Mesenchymal stem cell (in vitro differentiated cells and primary cell): ENCODE measurements around the gene HSPA9. TPM values are rescaled to one million over a fixed set of nuclear protein-coding genes. Genes with fewer than 3 reads are reported as not detected.
A peak's percentile ranks its signal among the peaks of the same experiment; 100 is the strongest.
"Not testable (repeated sequence)": the region's sequence is repeated elsewhere in the genome, so short reads cannot be mapped to it uniquely, and the experiment has no call there.

Experiments used
- DNase-seq: peaks from one replicate; pipeline ENCODE4 v3.0.0-alpha.2; 2013
- H2AFZ ChIP-seq: one replicate; pipeline ENCODE4 v1.6.1; 2013; ENCODE audit warnings: low read depth, mild to moderate bottlenecking, control low read depth, inconsistent platforms, low read length, moderate library complexity
- H2AK5ac ChIP-seq: 2 replicates; pipeline ENCODE4 v1.6.1; 2013; ENCODE audit warnings: low read length, moderate library complexity, mild to moderate bottlenecking, inconsistent platforms; ENCODE audit not compliant: severe bottlenecking
- H2BK120ac ChIP-seq: one replicate; pipeline ENCODE4 v1.6.1; 2013; ENCODE audit warnings: low read depth, mild to moderate bottlenecking, inconsistent platforms, low read length, moderate library complexity
- H2BK12ac ChIP-seq, 2 experiments: one replicate each; pipeline ENCODE4 v1.6.1; 2013; ENCODE audit warnings: inconsistent platforms in 2 of 2, low read length in 2 of 2, mild to moderate bottlenecking in 2 of 2, moderate library complexity in 2 of 2, control low read depth in 1 of 2
- H2BK15ac ChIP-seq: one replicate; pipeline ENCODE4 v1.6.1; 2013; ENCODE audit warnings: mild to moderate bottlenecking, low read depth, inconsistent platforms; ENCODE audit not compliant: poor library complexity, severe bottlenecking
- H2BK5ac ChIP-seq: 2 replicates; pipeline ENCODE4 v1.6.1; 2013; ENCODE audit warnings: low read depth, mild to moderate bottlenecking, low read length, control low read depth, inconsistent platforms; ENCODE audit not compliant: poor library complexity, severe bottlenecking
- H3K14ac ChIP-seq, 2 experiments: one replicate each; pipeline ENCODE4 v1.6.1; 2013; ENCODE audit warnings: inconsistent platforms in 2 of 2, low read length in 2 of 2, control low read depth in 1 of 2, mild to moderate bottlenecking in 1 of 2, moderate library complexity in 1 of 2
- H3K18ac ChIP-seq, 2 experiments: one replicate each; pipeline ENCODE4 v1.6.1; 2013; ENCODE audit warnings: inconsistent platforms in 2 of 2, low read length in 2 of 2, control low read depth in 1 of 2, low read depth in 1 of 2, mild to moderate bottlenecking in 1 of 2
- H3K23ac ChIP-seq, 2 experiments: one replicate each; pipeline ENCODE4 v1.6.1; 2013; ENCODE audit warnings: inconsistent platforms in 2 of 2, low read length in 2 of 2, mild to moderate bottlenecking in 2 of 2, moderate library complexity in 2 of 2, control low read depth in 1 of 2
- H3K27ac ChIP-seq: 2 replicates; pipeline ENCODE4 v1.5.1; 2013; ENCODE audit warnings: mild to moderate bottlenecking, moderate library complexity, low read length, control low read depth, inconsistent platforms; ENCODE audit not compliant: poor library complexity, severe bottlenecking
- H3K27me3 ChIP-seq, 2 experiments: 2 replicates each; pipeline versions ENCODE4 v1.6.1 to v1.7.0; 2013; ENCODE audit warnings: low read length in 2 of 2, mild to moderate bottlenecking in 2 of 2, moderate library complexity in 2 of 2, control low read depth in 1 of 2, inconsistent platforms in 1 of 2; ENCODE audit not compliant: control insufficient read depth in 1 of 2, insufficient read depth in 1 of 2
- H3K36me3 ChIP-seq, 2 experiments: 2 replicates each; pipeline versions ENCODE4 v1.6.1 to v1.7.0; 2013; ENCODE audit warnings: low read length in 2 of 2, control low read depth in 1 of 2, inconsistent platforms in 1 of 2, low read depth in 1 of 2, mild to moderate bottlenecking in 1 of 2; ENCODE audit not compliant: insufficient read depth in 2 of 2, control insufficient read depth in 1 of 2
- H3K4ac ChIP-seq, 2 experiments: one replicate each; pipeline ENCODE4 v1.6.1; 2013; ENCODE audit warnings: inconsistent platforms in 2 of 2, low read length in 2 of 2, mild to moderate bottlenecking in 2 of 2, moderate library complexity in 2 of 2, control low read depth in 1 of 2, low read depth in 1 of 2
- H3K4me1 ChIP-seq: 2 replicates; pipeline ENCODE4 v1.6.1; 2013; ENCODE audit warnings: low read depth, low read length, control low read depth; ENCODE audit not compliant: control insufficient read depth, insufficient read depth
- H3K4me2 ChIP-seq: 2 replicates; pipeline ENCODE4 v1.6.1; 2013; ENCODE audit warnings: low read length, mild to moderate bottlenecking, inconsistent platforms; ENCODE audit not compliant: poor library complexity, severe bottlenecking
- H3K4me3 ChIP-seq, 2 experiments: 2 replicates each; pipeline versions ENCODE4 v1.5.1 to v1.7.0; 2013; ENCODE audit warnings: low read length in 2 of 2, mild to moderate bottlenecking in 2 of 2, control low read depth in 1 of 2, low read depth in 1 of 2; ENCODE audit not compliant: insufficient read depth in 1 of 2
- H3K79me1 ChIP-seq: replicated peaks from 2 replicates; pipeline ENCODE4 v1.6.1; 2013; ENCODE audit warnings: mild to moderate bottlenecking, control low read depth, low read length, inconsistent platforms; ENCODE audit not compliant: poor library complexity, severe bottlenecking
- H3K9ac ChIP-seq: 2 replicates; pipeline ENCODE4 v1.7.0; 2013; ENCODE audit warnings: mild to moderate bottlenecking, low read length, moderate library complexity
- H3K9me3 ChIP-seq: 2 replicates; pipeline ENCODE4 v1.7.0; 2013; ENCODE audit warnings: mild to moderate bottlenecking, low read length; ENCODE audit not compliant: control insufficient read depth
- H4K8ac ChIP-seq: one replicate; pipeline ENCODE4 v1.6.1; 2013; ENCODE audit warnings: inconsistent platforms, mild to moderate bottlenecking, low read length, moderate library complexity
- H4K91ac ChIP-seq: one replicate; pipeline ENCODE4 v1.6.1; 2013; ENCODE audit warnings: mild to moderate bottlenecking, low read length, inconsistent platforms
- WGBS: methylation state at CpG from one replicate; pipeline ENCODE4 v1.1.7; 2013; ENCODE audit warnings: mixed read lengths; 5-methylcytosine and 5-hydroxymethylcytosine counted together
- small RNA-seq: library from polyadenylated mRNA; stranded (forward); fragments of <200 nt; extraction: miRNeasy Mini kit (QIAGEN cat#:217004); gene quantifications from one replicate; pipeline ENCODE3, GENCODE V24; 2013; ENCODE audit warnings: low read depth

HSPA9 gene

GRCh38 chr5:138507485-138507884, 67.7 kb downstream of the HSPA9 start:
- not testable (repeated sequence) for H2BK15ac ChIP-seq, H3K4me3 ChIP-seq, H4K8ac ChIP-seq, H3K18ac ChIP-seq, H2BK5ac ChIP-seq, H3K4me1 ChIP-seq, H2BK12ac ChIP-seq, H3K27ac ChIP-seq, H3K14ac ChIP-seq, H3K9me3 ChIP-seq, H3K4ac ChIP-seq, H3K4me2 ChIP-seq, H4K91ac ChIP-seq, H3K23ac ChIP-seq, H2AFZ ChIP-seq, H2BK120ac ChIP-seq, H2AK5ac ChIP-seq, H3K27me3 ChIP-seq
- Histone ChIP-seq H3K79me1 (peaks cover 15% of the 10 kb centered on the region), H3K9ac (peak overlapping the region; percentile 26), H3K36me3 (peaks cover 26 to 69% of the 10 kb centered on the region in 2 experiments)
- DNase-seq = peak; percentile 89
- 91% methylated on average over 8 of the region's 8 CpGs for WGBS

GRCh38 chr5:138506370-138507306, 68.6 kb downstream of the HSPA9 start:
- no peak overlapping the region for H3K4me2 ChIP-seq
- no peak overlapping the region for H3K4ac ChIP-seq
- H3K27ac ChIP-seq = no peak overlapping the region
- DNase-seq = no peak
- H2BK12ac ChIP-seq = no peak overlapping the region
- H3K23ac ChIP-seq = no peak overlapping the region
- H2AK5ac ChIP-seq = no peak overlapping the region
- no peak overlapping the region for H3K14ac ChIP-seq
- WGBS = 96% methylated on average over 10 of the region's 10 CpGs
- peaks cover 2% of the 10 kb centered on the region for H3K4me1 ChIP-seq
- no peaks in the 10 kb centered on the region for H3K27me3 ChIP-seq
- no peaks in the 10 kb centered on the region for H3K9me3 ChIP-seq
- no peak overlapping the region for H2BK120ac ChIP-seq
- H2BK15ac ChIP-seq = no peak overlapping the region
- peaks cover 22 to 62% of the 10 kb centered on the region in 2 experiments for H3K36me3 ChIP-seq
- no peak overlapping the region for H3K9ac ChIP-seq
- H3K4me3 ChIP-seq = no peak overlapping the region
- H4K91ac ChIP-seq = no peak overlapping the region
- no peak overlapping the region for H3K18ac ChIP-seq
- H2AFZ ChIP-seq = no peak overlapping the region
- H3K79me1 ChIP-seq = peaks cover 14% of the 10 kb centered on the region
- no peak overlapping the region for H2BK5ac ChIP-seq
- no peak overlapping the region for H4K8ac ChIP-seq

GRCh38 chr5:138504799-138505198, 70.4 kb downstream of the HSPA9 start:
- Histone ChIP-seq H3K36me3 (peaks cover 18 to 44% of the 10 kb centered on the region in 2 experiments), H3K27me3 (no peaks in the 10 kb centered on the region), H2BK15ac (no peak overlapping the region), H3K79me1 (peaks cover 10% of the 10 kb centered on the region), H3K4me1 (peaks cover 2% of the 10 kb centered on the region), H2BK5ac (no peak overlapping the region), H3K4me3 (no peak overlapping the region), H4K91ac (no peak overlapping the region), H4K8ac (no peak overlapping the region), H3K23ac (no peak overlapping the region), H3K9me3 (no peaks in the 10 kb centered on the region), H3K18ac (no peak overlapping the region), H2AK5ac (no peak overlapping the region), H3K27ac (no peak overlapping the region), H3K14ac (no peak overlapping the region), H3K9ac (no peak overlapping the region), H3K4me2 (no peak overlapping the region), H2BK120ac (no peak overlapping the region), H2AFZ (no peak overlapping the region), H3K4ac (no peak overlapping the region), H2BK12ac (no peak overlapping the region)
- WGBS = 96% methylated on average over 4 of the region's 4 CpGs
- no peak for DNase-seq

Small RNAs within 50 kb of the gene (small RNA-seq; reads per million reads assigned to genes)
- 20.4 reads per million, percentile 86 among the genes with 10 or more reads in this experiment for gene RF00154
- not detected for gene RF01210
- 236 reads per million, percentile 94 among the genes with 10 or more reads in this experiment for gene SNORD63
